Duodenal mucosa (tissue), 2 donors: ENCODE measurements around the gene KCTD14.

Experiments
- H3K27ac ChIP-seq: one replicate; pipeline ENCODE4 v1.7.0; 2013; ENCODE audit warnings: low read depth, low read length
- H3K27me3 ChIP-seq, 2 donors: one replicate each; pipeline ENCODE4 v1.7.0; 2013; ENCODE audit warnings: low read length in 2 of 2, control low read depth in 1 of 2; ENCODE audit not compliant: insufficient read depth in 2 of 2, control insufficient read depth in 1 of 2
- H3K36me3 ChIP-seq, 2 donors: one replicate each; pipeline ENCODE4 v1.7.0; 2013; ENCODE audit warnings: low read length in 2 of 2, control low read depth in 1 of 2; ENCODE audit not compliant: insufficient read depth in 2 of 2, control insufficient read depth in 1 of 2
- H3K4me1 ChIP-seq, 2 donors: one replicate each; pipeline ENCODE4 v1.7.0; 2013; ENCODE audit warnings: low read length in 2 of 2, control low read depth in 1 of 2; ENCODE audit not compliant: insufficient read depth in 2 of 2, control insufficient read depth in 1 of 2
- H3K4me3 ChIP-seq, 2 donors: one replicate each; pipeline ENCODE4 v1.7.0; 2013; ENCODE audit warnings: low read length in 2 of 2, low read depth in 1 of 2
- H3K9ac ChIP-seq, 2 donors: one replicate each; pipeline ENCODE4 v1.7.0; 2013; ENCODE audit warnings: low read length in 2 of 2, low read depth in 1 of 2
- H3K9me3 ChIP-seq, 2 donors: one replicate each; pipeline ENCODE4 v1.7.0; 2013; ENCODE audit warnings: low read length in 2 of 2, control low read depth in 1 of 2; ENCODE audit not compliant: control insufficient read depth in 1 of 2

The KCTD14 gene

DNA sequence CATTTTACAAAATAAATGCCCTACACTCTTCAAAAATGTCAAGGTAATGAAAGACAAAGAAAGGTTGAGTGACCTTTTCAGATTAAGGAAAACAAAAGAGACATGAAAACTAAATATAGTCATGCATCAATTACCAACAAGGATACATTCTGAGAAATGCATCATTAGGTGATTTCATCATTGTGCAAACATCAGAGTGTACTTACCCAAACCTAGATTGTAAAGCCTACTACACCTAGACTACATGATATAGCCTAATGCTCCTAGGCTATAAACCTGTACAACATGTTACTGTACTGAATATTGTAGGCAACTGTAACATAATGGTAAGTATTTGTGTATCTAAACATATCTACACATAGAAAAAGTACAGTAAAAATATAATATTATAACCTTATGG, 55.3 kb downstream of the KCTD14 start:
- no peak overlapping the region for H3K4me3 ChIP-seq
- no peak overlapping the region for H3K27ac ChIP-seq

DNA sequence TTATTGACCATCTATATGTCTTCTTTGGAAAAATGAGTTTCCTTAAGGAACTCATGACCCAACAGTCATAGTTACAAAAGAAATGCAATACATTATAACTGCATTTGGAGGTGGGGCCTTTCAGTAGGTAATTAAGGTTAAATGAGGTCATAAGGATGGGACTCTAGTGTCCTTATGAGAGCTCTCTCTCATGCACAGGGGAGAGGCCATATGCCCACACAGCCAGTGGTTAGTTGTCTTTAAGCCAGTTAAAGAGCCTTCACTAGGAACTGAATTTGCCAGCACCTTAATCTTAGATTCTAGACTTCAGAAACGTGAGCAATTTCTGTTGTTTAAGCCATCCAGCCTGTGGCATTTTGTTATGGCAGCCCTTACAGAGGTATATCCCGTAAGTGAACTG, 56.0 kb downstream of the KCTD14 start:
- Histone ChIP-seq H3K9ac (no peak overlapping the region), H3K4me1 (no peaks in the 10 kb centered on the region)

More for the DNA sequence above, 55.3 kb downstream of the KCTD14 start:
- Histone ChIP-seq H3K27me3 (no peaks in the 10 kb centered on the region), H3K9ac (no peak overlapping the region), H3K9me3 (no peaks in the 10 kb centered on the region), H3K36me3 (peaks cover 0 to 22% of the 10 kb centered on the region in 2 donors), H3K4me1 (no peaks in the 10 kb centered on the region)

DNA sequence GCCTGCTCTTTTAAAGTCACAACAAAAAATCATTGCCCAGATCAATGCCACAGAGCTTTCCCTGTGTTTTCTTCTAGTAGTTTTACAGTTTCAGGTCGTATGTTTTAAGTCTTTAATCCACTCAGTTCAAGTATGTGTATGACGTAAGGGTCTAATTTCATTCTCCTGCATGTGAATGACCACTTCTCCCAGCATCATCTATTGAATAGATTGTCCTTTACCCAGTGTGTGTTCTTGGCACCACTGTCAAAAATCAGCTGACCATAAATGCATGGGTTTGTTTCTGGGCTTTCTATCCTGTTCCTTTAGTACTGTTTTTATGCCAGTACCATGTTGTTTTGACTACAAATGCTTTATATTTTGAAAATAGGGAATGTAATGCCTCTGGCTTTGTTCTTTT, 56.7 kb downstream of the KCTD14 start:
- no peaks in the 10 kb centered on the region for H3K4me1 ChIP-seq
- H3K36me3 ChIP-seq: peaks cover 0 to 22% of the 10 kb centered on the region in 2 donors
- no peak overlapping the region for H3K4me3 ChIP-seq
- H3K9ac ChIP-seq: no peak overlapping the region
- H3K9me3 ChIP-seq: no peaks in the 10 kb centered on the region
- no peaks in the 10 kb centered on the region for H3K27me3 ChIP-seq
- no peak overlapping the region for H3K27ac ChIP-seq

More for the DNA sequence above, 56.0 kb downstream of the KCTD14 start:
- Histone ChIP-seq H3K4me3 (no peak overlapping the region), H3K36me3 (peaks cover 0 to 22% of the 10 kb centered on the region in 2 donors), H3K9me3 (no peaks in the 10 kb centered on the region), H3K27ac (no peak overlapping the region), H3K27me3 (no peaks in the 10 kb centered on the region)
